Thoracic aorta (tissue), 2 donors: ENCODE measurements around the gene GPC3. TPM values are rescaled to one million over a fixed set of nuclear protein-coding genes. Genes with fewer than 3 reads are reported as not detected.
"Not testable (repeated sequence)": the region's sequence is repeated elsewhere in the genome, so short reads cannot be mapped to it uniquely, and the experiment has no call there.

Experiments
- ATAC-seq: fragments of 150-250 bp; one replicate; pipeline ENCODE4 v1.8.0; 2017; ENCODE audit warnings: low read depth; ENCODE audit not compliant: insufficient number of reproducible peaks, low FRiP score
- DNase-seq: peaks from one replicate; pipeline ENCODE4 v3.0.0-alpha.2; 2020; ENCODE audit warnings: low spot score
- H3K27ac ChIP-seq, 2 donors: fragments of 200-600 bp; sonication (generic); 1 replicate in 1 of 2; 2 replicates in 1 of 2; pipeline ENCODE4 v1.5.1; 2016; ENCODE audit warnings: mild to moderate bottlenecking in 2 of 2, moderate library complexity in 2 of 2
- H3K27me3 ChIP-seq: fragments of 200-600 bp; sonication (generic); replicated peaks from 2 replicates; pipeline ENCODE4 v1.6.0; 2016; ENCODE audit warnings: mild to moderate bottlenecking; ENCODE audit not compliant: insufficient read depth
- H3K36me3 ChIP-seq: fragments of 200-600 bp; sonication (generic); one replicate; pipeline ENCODE4 v1.5.1; 2016
- H3K4me1 ChIP-seq, 2 donors: fragments of 200-600 bp; sonication (generic); 1 replicate in 1 of 2; 2 replicates in 1 of 2; pipeline versions ENCODE4 v1.5.1 to v1.6.0; 2016; ENCODE audit warnings: low read depth in 2 of 2, mild to moderate bottlenecking in 1 of 2; ENCODE audit not compliant: control insufficient read depth in 1 of 2
- H3K4me3 ChIP-seq: fragments of 200-600 bp; sonication (generic); 2 replicates; pipeline ENCODE4 v1.5.1; 2016; ENCODE audit warnings: mild to moderate bottlenecking
- H3K9me3 ChIP-seq: fragments of 200-600 bp; sonication (generic); 2 replicates; pipeline ENCODE4 v1.5.1; 2016
- total RNA-seq, 2 donors: library from RNA; depleted of rRNA; stranded (reverse); fragments of >200 nt; gene quantifications; one replicate each; pipeline versions ENCODE4 v1.1.0 to v1.2.3, GENCODE V29; 2016
- TF ChIP-seq, protein P1 (sequence below): fragments of 200-600 bp; sonication (generic); IDR thresholded peaks from one replicate; pipeline ENCODE4 v1.5.1; 2019; ENCODE audit warnings: antibody characterized with exemption

The GPC3 gene
- total RNA-seq, 2 donors from 2014 or later: 2.6 to 5.6 TPM

DNA sequence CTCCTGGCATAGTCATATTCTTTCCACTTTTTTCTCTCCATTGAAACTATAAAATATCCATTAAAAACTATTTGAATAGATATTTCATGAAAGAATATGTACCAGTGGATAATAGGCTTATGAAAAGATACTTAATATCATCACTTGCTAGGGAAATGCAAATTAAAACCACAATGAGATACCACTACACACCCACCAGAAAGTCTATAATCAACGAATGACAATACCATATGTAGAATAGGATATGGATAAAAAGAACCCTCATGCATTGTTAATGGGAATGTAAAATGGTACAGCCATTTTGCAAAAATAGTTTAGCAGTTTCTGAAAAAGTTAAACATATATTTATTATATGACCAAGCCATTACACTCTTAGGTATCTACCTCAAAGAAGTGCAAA, 351.4 kb downstream of the GPC3 start:
- no peak for ATAC-seq
- TF ChIP-seq, protein P1, sequence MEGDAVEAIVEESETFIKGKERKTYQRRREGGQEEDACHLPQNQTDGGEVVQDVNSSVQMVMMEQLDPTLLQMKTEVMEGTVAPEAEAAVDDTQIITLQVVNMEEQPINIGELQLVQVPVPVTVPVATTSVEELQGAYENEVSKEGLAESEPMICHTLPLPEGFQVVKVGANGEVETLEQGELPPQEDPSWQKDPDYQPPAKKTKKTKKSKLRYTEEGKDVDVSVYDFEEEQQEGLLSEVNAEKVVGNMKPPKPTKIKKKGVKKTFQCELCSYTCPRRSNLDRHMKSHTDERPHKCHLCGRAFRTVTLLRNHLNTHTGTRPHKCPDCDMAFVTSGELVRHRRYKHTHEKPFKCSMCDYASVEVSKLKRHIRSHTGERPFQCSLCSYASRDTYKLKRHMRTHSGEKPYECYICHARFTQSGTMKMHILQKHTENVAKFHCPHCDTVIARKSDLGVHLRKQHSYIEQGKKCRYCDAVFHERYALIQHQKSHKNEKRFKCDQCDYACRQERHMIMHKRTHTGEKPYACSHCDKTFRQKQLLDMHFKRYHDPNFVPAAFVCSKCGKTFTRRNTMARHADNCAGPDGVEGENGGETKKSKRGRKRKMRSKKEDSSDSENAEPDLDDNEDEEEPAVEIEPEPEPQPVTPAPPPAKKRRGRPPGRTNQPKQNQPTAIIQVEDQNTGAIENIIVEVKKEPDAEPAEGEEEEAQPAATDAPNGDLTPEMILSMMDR: no peak
- H3K4me1 ChIP-seq: no peaks in the 10 kb centered on the region

DNA sequence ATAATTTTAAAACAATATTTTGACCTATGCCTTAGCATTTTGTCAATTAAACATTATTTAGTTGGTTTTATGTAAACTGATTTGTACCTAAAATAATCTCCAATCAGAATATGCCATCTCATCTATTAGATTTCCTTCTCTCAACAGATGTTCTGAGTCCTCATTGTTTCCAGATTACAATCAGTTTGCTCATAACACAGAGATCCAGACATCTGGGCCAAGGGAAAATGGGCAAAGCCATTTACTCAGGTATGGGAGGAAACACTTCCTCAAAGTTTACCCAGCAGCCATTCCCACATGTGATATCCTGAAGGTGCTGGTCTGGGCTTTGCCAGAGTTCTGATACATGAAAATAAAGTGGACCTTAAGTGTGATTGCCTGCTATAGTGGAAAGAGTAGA, 352.2 kb downstream of the GPC3 start:
- Histone ChIP-seq H3K9me3 (no peaks in the 10 kb centered on the region), H3K27ac (no peak overlapping the region), H3K4me1 (no peaks in the 10 kb centered on the region), H3K27me3 (no peaks in the 10 kb centered on the region), H3K4me3 (no peak overlapping the region), H3K36me3 (no peaks in the 10 kb centered on the region)
- no peak for ATAC-seq
- no peak for DNase-seq
- TF ChIP-seq, protein P1: no peak

More for the DNA sequence above, 351.4 kb downstream of the GPC3 start:
- no peaks in the 10 kb centered on the region for H3K9me3 ChIP-seq
- H3K27ac ChIP-seq: no peak overlapping the region
- no peaks in the 10 kb centered on the region for H3K27me3 ChIP-seq
- no peak overlapping the region for H3K4me3 ChIP-seq
- no peak for DNase-seq
- no peaks in the 10 kb centered on the region for H3K36me3 ChIP-seq

DNA sequence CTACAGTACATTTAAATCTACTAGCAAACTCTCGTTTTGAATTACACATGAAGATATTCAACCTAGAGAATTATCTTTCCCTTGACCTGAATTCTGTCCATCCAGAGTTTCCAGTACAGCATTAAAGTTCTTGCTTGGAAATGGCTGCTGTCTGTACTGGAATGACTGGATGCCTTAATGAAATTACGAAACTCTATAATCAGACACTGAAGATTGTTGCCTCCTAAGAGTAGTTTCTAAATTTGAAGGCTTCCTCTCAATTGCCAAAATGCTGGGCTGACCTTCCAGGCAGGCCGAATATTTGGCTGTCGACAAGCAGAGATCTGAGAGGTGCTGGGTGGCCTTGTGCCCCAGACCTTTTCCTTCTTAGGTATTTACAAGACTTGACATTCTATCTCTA, 355.0 kb downstream of the GPC3 start:
- Histone ChIP-seq H3K4me1 (no peaks in the 10 kb centered on the region), H3K4me3 (no peak overlapping the region), H3K27me3 (no peaks in the 10 kb centered on the region), H3K9me3 (no peaks in the 10 kb centered on the region), H3K27ac (no peak overlapping the region), H3K36me3 (no peaks in the 10 kb centered on the region)
- no peak for ATAC-seq
- no peak for DNase-seq
- TF ChIP-seq, protein P1: no peak

DNA sequence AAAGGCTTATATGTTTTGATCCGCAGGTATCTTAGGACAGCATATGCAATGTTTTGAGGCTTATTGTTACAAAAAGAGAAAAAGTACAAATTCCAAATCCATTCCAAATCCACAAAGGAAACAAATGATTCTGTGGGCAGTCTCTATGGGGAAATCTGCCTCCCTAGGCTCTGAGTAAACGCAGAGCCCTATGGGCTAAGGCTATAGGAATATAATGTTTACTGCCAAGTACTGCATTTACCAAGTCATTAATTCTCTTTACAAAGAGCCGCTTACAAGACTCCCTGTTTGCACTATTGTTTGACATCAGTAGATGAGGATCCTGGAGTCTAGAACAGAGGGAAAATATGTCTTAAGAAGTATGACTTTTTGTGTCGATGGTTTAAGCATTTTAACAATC, 357.7 kb downstream of the GPC3 start:
- TF ChIP-seq, protein P1: no peak
- DNase-seq: no peak

DNA sequence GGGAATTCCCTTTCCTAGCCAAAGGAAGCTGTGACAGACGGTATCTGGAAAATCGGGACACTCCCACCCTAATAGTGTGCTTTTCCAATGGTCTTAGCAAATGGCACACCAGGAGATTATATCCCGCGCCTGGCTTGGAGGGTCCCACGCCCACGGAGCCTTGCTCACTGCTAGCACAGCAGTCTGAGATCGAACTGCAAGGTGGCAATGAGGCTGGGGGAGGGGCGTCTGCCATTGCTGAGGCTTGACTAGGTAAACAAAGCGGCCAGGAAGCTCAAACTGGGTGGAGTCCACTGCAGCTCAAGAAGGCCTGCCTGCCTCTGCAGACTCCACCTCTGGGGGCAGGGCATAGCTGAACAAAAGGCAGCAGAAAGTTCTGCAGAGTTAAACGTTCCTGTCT, 364.0 kb downstream of the GPC3 start:
- not testable (repeated sequence) for H3K27ac ChIP-seq, H3K9me3 ChIP-seq, DNase-seq, H3K4me1 ChIP-seq, ATAC-seq, H3K27me3 ChIP-seq, H3K4me3 ChIP-seq, H3K36me3 ChIP-seq

More for the DNA sequence above, 357.7 kb downstream of the GPC3 start:
- Histone ChIP-seq H3K9me3 (no peaks in the 10 kb centered on the region), H3K4me1 (no peaks in the 10 kb centered on the region), H3K36me3 (no peaks in the 10 kb centered on the region), H3K4me3 (no peak overlapping the region), H3K27ac (no peak overlapping the region), H3K27me3 (no peaks in the 10 kb centered on the region)
- ATAC-seq: no peak

DNA sequence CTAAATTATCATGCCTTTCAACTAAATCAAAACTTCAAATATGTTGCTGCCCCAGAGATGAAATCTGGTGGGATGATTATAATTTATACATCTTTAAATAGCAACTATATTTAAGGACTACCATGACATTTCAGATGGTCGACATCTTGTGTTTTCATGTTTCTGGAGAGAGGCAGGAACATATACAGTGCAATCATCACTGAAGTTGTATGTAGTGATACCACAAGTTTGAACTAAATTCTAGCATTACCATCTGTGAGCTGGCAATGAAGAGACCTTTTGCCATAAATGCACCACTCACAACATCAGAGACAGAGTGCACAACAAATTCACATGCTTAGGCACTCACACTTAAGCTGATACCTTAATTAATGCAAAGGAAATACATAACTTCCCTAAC, 373.7 kb downstream of the GPC3 start:
- no peaks in the 10 kb centered on the region for H3K9me3 ChIP-seq
- peaks cover 12 to 39% of the 10 kb centered on the region in 2 donors for H3K4me1 ChIP-seq
- H3K27me3 ChIP-seq: no peaks in the 10 kb centered on the region
- H3K36me3 ChIP-seq: no peaks in the 10 kb centered on the region
- DNase-seq (no peak), ATAC-seq (no peak)
- H3K27ac ChIP-seq: no peak overlapping the region
- TF ChIP-seq, protein P1: no peak
- no peak overlapping the region for H3K4me3 ChIP-seq
